ENCODE results near the gene TEKTIP1. TPM values are rescaled to one million over a fixed set of nuclear protein-coding genes. Genes with fewer than 3 reads are reported as not detected.

TEKTIP1 gene
- total and polyA plus RNA-seq, 2 donors (not counting 1 experiment from before 2014, with no cell fraction given) = 6.3 to 17.3 TPM

- H3K79me2 ChIP-seq (ENCODE audit: control insufficient read depth, insufficient read depth, low read length) = no peaks in the 10 kb centered on the region
- 96% methylated on average over 38 of the region's 38 CpGs for WGBS (ENCODE audit: insufficient coverage)
- no peak overlapping the region for H3K4me3 ChIP-seq (ENCODE audit: control extremely low read depth in 1 of 5, extremely low read depth in 1 of 5, insufficient read depth in 1 of 5, low read depth in 2 of 5, low read length in 4 of 5)
- no peaks in the 10 kb centered on the region for H3K27me3 ChIP-seq (replicated peaks in 1 of 4; ENCODE audit: control extremely low read depth in 1 of 4, control insufficient read depth in 3 of 4, insufficient read depth in 4 of 4, low read length in 3 of 4)
- peaks cover 0 to 44% of the 10 kb centered on the region in 2 experiments for H3K36me3 ChIP-seq (replicated peaks in 1 of 2; ENCODE audit: control extremely low read depth in 1 of 2, control insufficient read depth in 1 of 2, extremely low read depth in 1 of 2, insufficient read depth in 2 of 2, low read length in 1 of 2)
- no peak overlapping the region for H3K4me2 ChIP-seq (replicated peaks; ENCODE audit: low read depth, low read length, poor library complexity, severe bottlenecking)
- Mint-ChIP-seq H3K27me3 (no peaks in the 10 kb centered on the region), H3K9me3 (ENCODE audit: insufficient read depth) (no peaks in the 10 kb centered on the region), H3K4me1 (no peaks in the 10 kb centered on the region), H3K4me3 (no peak overlapping the region), H3K27ac (no peak overlapping the region)
- H3K9ac ChIP-seq (ENCODE audit: low read length) = no peak overlapping the region
- ATAC-seq (ENCODE audit: low read depth) = no peak
- H4K20me1 ChIP-seq (ENCODE audit: control insufficient read depth, insufficient read depth, low read length, poor library complexity, severe bottlenecking) = peaks cover 15% of the 10 kb centered on the region
- H2AFZ ChIP-seq (ENCODE audit: insufficient read depth, low read depth, low read length, poor library complexity, severe bottlenecking) = no peak overlapping the region
- no peaks in the 10 kb centered on the region for H3K4me1 ChIP-seq (ENCODE audit: control insufficient read depth in 2 of 2, insufficient read depth in 2 of 2, low read length in 2 of 2)
- no peak overlapping the region for H3K27ac ChIP-seq (ENCODE audit: low read length in 2 of 2)
- H3K9me3 ChIP-seq (ENCODE audit: control extremely low read depth in 1 of 3, control insufficient read depth in 2 of 3, insufficient read depth in 1 of 3, low read length in 2 of 3) = peaks cover 0 to 4% (median 0%) of the 10 kb centered on the region in 3 donors
- intact Hi-C loops (cut with micrococcal nuclease) = no loop called here
- ChIA-PET POLR2A (interaction anchor here (1.2 kb wide), 1 partner anchor 22 kb away, joined by 6 read pairs; no protein-coding TSS in a partner anchor), CTCF (no interaction called here)
- no peak for DNase-seq
- TF ChIP-seq CTCF (IDR thresholded peaks at IDR 0.05) = no peak
- no peak for TF ChIP-seq EZH2 (IDR thresholded peaks at IDR 0.05; ENCODE audit: borderline replicate concordance, insufficient read depth, low read depth, low read length, poor library complexity, severe bottlenecking)
Observed at GRCh38 chr19:3534375-3535234, 4.4 kb upstream of the TEKTIP1 start.

- ChIA-PET CTCF (no interaction called here), POLR2A (interaction anchor here (0.6 to 1.2 kb wide), 3 partner anchors 21 to 677 kb away, joined by 3 to 7 read pairs (median 6); no protein-coding TSS in a partner anchor)
- no peak overlapping the region for H3K27ac Mint-ChIP-seq
- peaks cover 15% of the 10 kb centered on the region for H4K20me1 ChIP-seq (ENCODE audit: control insufficient read depth, insufficient read depth, low read length, poor library complexity, severe bottlenecking)
- no peak overlapping the region for H3K4me3 Mint-ChIP-seq
- H3K9ac ChIP-seq (ENCODE audit: low read length) = no peak overlapping the region
- H3K4me3 ChIP-seq (ENCODE audit: control extremely low read depth in 1 of 5, extremely low read depth in 1 of 5, insufficient read depth in 1 of 5, low read depth in 2 of 5, low read length in 4 of 5) = no peak overlapping the region
- no peak overlapping the region for H3K4me2 ChIP-seq (replicated peaks; ENCODE audit: low read depth, low read length, poor library complexity, severe bottlenecking)
- no peaks in the 10 kb centered on the region for H3K27me3 ChIP-seq (replicated peaks in 1 of 4; ENCODE audit: control extremely low read depth in 1 of 4, control insufficient read depth in 3 of 4, insufficient read depth in 4 of 4, low read length in 3 of 4)
- peaks cover 0 to 8% (median 0%) of the 10 kb centered on the region in 3 donors for H3K9me3 ChIP-seq (ENCODE audit: control extremely low read depth in 1 of 3, control insufficient read depth in 2 of 3, insufficient read depth in 1 of 3, low read length in 2 of 3)
- H3K4me1 Mint-ChIP-seq = no peaks in the 10 kb centered on the region
- no peaks in the 10 kb centered on the region for H3K9me3 Mint-ChIP-seq (ENCODE audit: insufficient read depth)
- no peaks in the 10 kb centered on the region for H3K4me1 ChIP-seq (ENCODE audit: control insufficient read depth in 2 of 2, insufficient read depth in 2 of 2, low read length in 2 of 2)
- no peaks in the 10 kb centered on the region for H3K79me2 ChIP-seq (ENCODE audit: control insufficient read depth, insufficient read depth, low read length)
- intact Hi-C loops (cut with micrococcal nuclease) = no loop called here
- H2AFZ ChIP-seq (ENCODE audit: insufficient read depth, low read depth, low read length, poor library complexity, severe bottlenecking) = no peak overlapping the region
- DNase-seq (no peak), ATAC-seq (ENCODE audit: low read depth) (no peak)
- no peak overlapping the region for H3K27ac ChIP-seq (ENCODE audit: low read length in 2 of 2)
- WGBS (ENCODE audit: insufficient coverage) = 98% methylated on average over 9 of the region's 9 CpGs
- H3K27me3 Mint-ChIP-seq = no peaks in the 10 kb centered on the region
- peaks cover 0 to 44% of the 10 kb centered on the region in 2 experiments for H3K36me3 ChIP-seq (replicated peaks in 1 of 2; ENCODE audit: control extremely low read depth in 1 of 2, control insufficient read depth in 1 of 2, extremely low read depth in 1 of 2, insufficient read depth in 2 of 2, low read length in 1 of 2)
- TF ChIP-seq EZH2 (IDR thresholded peaks at IDR 0.05; ENCODE audit: borderline replicate concordance, insufficient read depth, low read depth, low read length, poor library complexity, severe bottlenecking) (no peak), CTCF (IDR thresholded peaks at IDR 0.05) (no peak)
Observed at GRCh38 chr19:3535235-3535535, 3.8 kb upstream of the TEKTIP1 start.

Measured in B cell (primary cell).